H1 (cell line): ENCODE data around the gene RUVBL1. TPM values are rescaled to one million over a fixed set of nuclear protein-coding genes. Genes with fewer than 3 reads are reported as not detected.

ENCODE experiments used
- CTCF ChIA-PET: fragments of 300-600 bp; sonication (Branson Sonifier 250); formaldehyde crosslinking; loops from one replicate; lab custom pipeline; 2021; ENCODE audit not compliant: partially characterized antibody; lab: Charles Lee
- POLR2A ChIA-PET: fragments of 300-600 bp; sonication (Branson Sonifier 250); formaldehyde crosslinking; loops from one replicate; lab custom pipeline; 2021; ENCODE audit warnings: inconsistent platforms; ENCODE audit not compliant: partially characterized antibody; lab: Charles Lee
- DNase-seq, 2 experiments: peaks; one replicate each; pipeline versions ENCODE4 v3.0.0 to v3.0.0-alpha.2; 2010 to 2022; ENCODE audit warnings: low spot score in 2 of 2, low read depth in 1 of 2, mixed read lengths in 1 of 2
- FAIRE-seq: peaks from 2 replicates; lab custom pipeline; 2011; peaks lifted over from hg19 to GRCh38; lab: Jason Lieb, UNC
- H2AFZ ChIP-seq: 2 replicates; pipeline ENCODE4 v1.8.1; 2012; ENCODE audit warnings: low read length, inconsistent platforms
- H2AK5ac ChIP-seq: 2 replicates; pipeline ENCODE4 v1.6.1; 2013; ENCODE audit warnings: low read depth, low read length
- H2BK120ac ChIP-seq: replicated peaks from 2 replicates; pipeline ENCODE3; 2013; ENCODE audit warnings: low read depth, low read length, inconsistent platforms
- H2BK12ac ChIP-seq: 2 replicates; pipeline ENCODE4 v1.6.1; 2013; ENCODE audit warnings: low read depth, low read length
- H2BK15ac ChIP-seq: 2 replicates; pipeline ENCODE4 v1.6.1; 2013; ENCODE audit warnings: low read length
- H2BK20ac ChIP-seq: 2 replicates; pipeline ENCODE4 v1.6.1; 2013; ENCODE audit warnings: low read length
- H2BK5ac ChIP-seq: 2 replicates; pipeline ENCODE4 v1.6.1; 2013; ENCODE audit warnings: low read depth, low read length
- H3K14ac ChIP-seq: 2 replicates; pipeline ENCODE4 v1.6.1; 2013; ENCODE audit warnings: inconsistent platforms; ENCODE audit not compliant: insufficient read length
- H3K18ac ChIP-seq: 2 replicates; pipeline ENCODE4 v1.6.1; 2013; ENCODE audit warnings: low read length; ENCODE audit errors: extremely low read depth
- H3K23ac ChIP-seq: 2 replicates; pipeline ENCODE4 v1.6.1; 2013; ENCODE audit warnings: inconsistent platforms; ENCODE audit not compliant: insufficient read length
- H3K23me2 ChIP-seq: 2 replicates; pipeline ENCODE4 v1.6.1; 2013; ENCODE audit warnings: low read depth, low read length
- H3K27ac ChIP-seq: 2 replicates; pipeline ENCODE4 v1.6.1; 2011; ENCODE audit warnings: low read depth, low read length, inconsistent platforms
- H3K27me3 ChIP-seq, 4 experiments: replicated peaks in 1 of 4; 1 replicate in 1 of 4; 2 replicates in 3 of 4; pipeline versions ENCODE4 v1.6.1 to v1.8.1; 2011 to 2013; ENCODE audit warnings: low read length in 3 of 4, mild to moderate bottlenecking in 3 of 4, inconsistent platforms in 2 of 4, mixed read lengths in 2 of 4, moderate library complexity in 1 of 4; ENCODE audit not compliant: control insufficient read depth in 3 of 4, insufficient read depth in 3 of 4; ENCODE audit errors: extremely low read depth in 1 of 4
- H3K36me3 ChIP-seq, 4 experiments: 2 replicates each; pipeline versions ENCODE4 v1.6.1 to v1.8.1; 2011 to 2013; ENCODE audit warnings: mild to moderate bottlenecking in 4 of 4, low read length in 3 of 4, moderate library complexity in 2 of 4, control low read depth in 1 of 4, inconsistent platforms in 1 of 4; ENCODE audit not compliant: insufficient read depth in 4 of 4, control insufficient read depth in 2 of 4
- H3K4ac ChIP-seq: replicated peaks from 2 replicates; pipeline ENCODE3; 2013; ENCODE audit warnings: low read length, low read depth, mixed read lengths, inconsistent platforms; ENCODE audit not compliant: insufficient read length
- H3K4me1 ChIP-seq, 4 experiments: replicated peaks in 1 of 4; 1 replicate in 1 of 4; 2 replicates in 3 of 4; pipeline versions ENCODE4 v1.6.1 to v1.8.1; 2011 to 2013; ENCODE audit warnings: low read length in 3 of 4, inconsistent platforms in 2 of 4, mixed read lengths in 1 of 4; ENCODE audit not compliant: insufficient read depth in 4 of 4, control insufficient read depth in 3 of 4
- H3K4me2 ChIP-seq, 2 experiments: 2 replicates each; pipeline versions ENCODE4 v1.6.1 to v1.8.1; 2011 to 2013; ENCODE audit warnings: low read depth in 2 of 2, low read length in 2 of 2, control low read depth in 1 of 2, inconsistent platforms in 1 of 2, mild to moderate bottlenecking in 1 of 2; ENCODE audit not compliant: insufficient read depth in 1 of 2
- H3K4me3 ChIP-seq, 4 experiments: fragments of 200-600, 300-600 bp in 1 of 4; sonication (generic), shearing (Covaris generic), sonication (Bioruptor Twin) in 1 of 4; 2 replicates each; pipeline versions ENCODE4 v1.5.1 to v1.8.1; 2011 to 2016; ENCODE audit warnings: low read length in 4 of 4, low read depth in 3 of 4, control low read depth in 2 of 4, inconsistent platforms in 2 of 4, mild to moderate bottlenecking in 2 of 4, mixed read lengths in 1 of 4, moderate library complexity in 1 of 4; ENCODE audit not compliant: insufficient read depth in 2 of 4; ENCODE audit errors: extremely low read depth in 1 of 4
- H3K56ac ChIP-seq: replicated peaks from 2 replicates; pipeline ENCODE3; 2013; ENCODE audit warnings: low read depth, mild to moderate bottlenecking, mixed read lengths, low read length, inconsistent platforms; ENCODE audit not compliant: insufficient read length
- H3K79me1 ChIP-seq: 2 replicates; pipeline ENCODE4 v1.6.1; 2013; ENCODE audit warnings: low read depth, low read length, control low read depth
- H3K79me2 ChIP-seq, 2 experiments: 2 replicates each; pipeline versions ENCODE4 v1.6.1 to v1.8.1; 2012 to 2013; ENCODE audit warnings: low read length in 2 of 2, mild to moderate bottlenecking in 2 of 2, inconsistent platforms in 1 of 2; ENCODE audit not compliant: insufficient read depth in 2 of 2, control insufficient read depth in 1 of 2
- H3K9ac ChIP-seq, 4 experiments: replicated peaks in 1 of 4; 1 replicate in 1 of 4; 2 replicates in 3 of 4; pipeline versions ENCODE4 v1.6.1 to v1.8.1; 2011 to 2013; ENCODE audit warnings: low read depth in 3 of 4, low read length in 3 of 4, control low read depth in 2 of 4, mild to moderate bottlenecking in 2 of 4, moderate library complexity in 2 of 4, inconsistent platforms in 1 of 4; ENCODE audit errors: extremely low read depth in 1 of 4
- H3K9me3 ChIP-seq, 2 experiments: 2 replicates each; pipeline versions ENCODE4 v1.6.1 to v1.8.1; 2012 to 2013; ENCODE audit warnings: mild to moderate bottlenecking in 2 of 2, moderate library complexity in 2 of 2, control low read depth in 1 of 2, inconsistent platforms in 1 of 2, low read depth in 1 of 2, low read length in 1 of 2, mixed read lengths in 1 of 2; ENCODE audit not compliant: insufficient read depth in 2 of 2
- H4K20me1 ChIP-seq, 2 experiments: replicated peaks in 1 of 2; 2 replicates each; pipeline versions ENCODE3 to v1.8.1; 2011 to 2013; ENCODE audit warnings: inconsistent platforms in 2 of 2, low read length in 2 of 2, mild to moderate bottlenecking in 1 of 2; ENCODE audit not compliant: insufficient read depth in 2 of 2, control insufficient read depth in 1 of 2
- H4K5ac ChIP-seq: 2 replicates; pipeline ENCODE4 v1.6.1; 2013; ENCODE audit warnings: low read length, low read depth, mixed read lengths, inconsistent platforms; ENCODE audit not compliant: insufficient read length
- H4K8ac ChIP-seq: 2 replicates; pipeline ENCODE4 v1.8.0; 2013; ENCODE audit warnings: mild to moderate bottlenecking, moderate library complexity, low read length, inconsistent platforms; ENCODE audit not compliant: insufficient read depth; ENCODE audit errors: extremely low read depth
- H4K91ac ChIP-seq: replicated peaks from 2 replicates; pipeline ENCODE3; 2013; ENCODE audit warnings: low read length, mixed read lengths, inconsistent platforms; ENCODE audit not compliant: insufficient read length
- BACH1 ChIP-seq: IDR thresholded peaks from 2 replicates; pipeline ENCODE4 v1.6.1; 2012; ENCODE audit warnings: low read length, improper control_type of control experiment
- CBX5 ChIP-seq: fragments of 300-800, 300-1000 bp; sonication (generic); IDR thresholded peaks from 2 replicates; pipeline ENCODE4 v1.7.1; 2016; ENCODE audit warnings: antibody characterized with exemption, low read length, low read depth
- EP300 ChIP-seq, 2 experiments: IDR thresholded peaks; 1 replicate in 1 of 2; 2 replicates in 1 of 2; pipeline ENCODE4 v1.6.1; 2011 to 2012; ENCODE audit warnings: low read depth in 2 of 2, low read length in 2 of 2, mild to moderate bottlenecking in 2 of 2, borderline replicate concordance in 1 of 2, inconsistent platforms in 1 of 2, moderate library complexity in 1 of 2
- RFX5 ChIP-seq: IDR thresholded peaks from 2 replicates; pipeline ENCODE4 v1.6.1; 2011; ENCODE audit warnings: low read depth, low read length, improper control_type of control experiment, borderline replicate concordance
- SIN3A ChIP-seq, 2 experiments: IDR thresholded peaks in 1 of 2; conservative IDR thresholded peaks in 1 of 2; 2 replicates each; pipeline ENCODE4 v1.6.1; 2011 to 2012; ENCODE audit warnings: low read length in 2 of 2, improper control_type of control experiment in 1 of 2, low read depth in 1 of 2, mild to moderate bottlenecking in 1 of 2
- SP1 ChIP-seq: IDR thresholded peaks from 2 replicates; pipeline ENCODE4 v1.6.1; 2011; ENCODE audit warnings: low read depth, low read length
- TAF7 ChIP-seq: optimal IDR thresholded peaks from 2 replicates; pipeline ENCODE3; 2011; ENCODE audit warnings: low read depth, mild to moderate bottlenecking, inconsistent platforms, low read length, moderate library complexity, borderline replicate concordance
- WGBS, 2 experiments: shearing (Covaris generic) in 1 of 2; methylation state at CpG; one replicate each; pipeline versions ENCODE4 v1.1.6 to v1.1.7; 2013 to 2015; ENCODE audit warnings: low lambda C conversion rate in 2 of 2, mixed read lengths in 2 of 2, inconsistent platforms in 1 of 2, low coverage in 1 of 2, missing lambda C conversion rate in 1 of 2; ENCODE audit not compliant: insufficient replicate concordance in 2 of 2, insufficient coverage in 1 of 2, insufficient read length in 1 of 2; ENCODE audit errors: extremely low coverage in 1 of 2, missing lambda C conversion rate in 1 of 2; 5-methylcytosine and 5-hydroxymethylcytosine counted together
- polyA plus RNA-seq, 7 experiments: library from polyadenylated mRNA; depleted of rRNA in 3 of 7; stranded (reverse) in 5 of 7; unstranded in 2 of 7; fragments of >200 nt in 5 of 7; fragments of 200-250 nt in 2 of 7; gene quantifications; 1 replicate in 5 of 7; 2 replicates in 1 of 7; 4 replicates in 1 of 7; pipeline versions ENCODE4 v1.2.1 to v1.2.3, GENCODE V29; 2011 to 2013; ENCODE audit warnings: missing spikeins in 2 of 7, mixed read lengths in 2 of 7
- total RNA-seq: library from RNA; stranded (reverse); fragmentation: NEBNext Ultra II Directional; extraction: Animal tissue kit (Norgen Biotek cat#: 25700); gene quantifications from 2 replicates; pipeline ENCODE4 v1.2.1, GENCODE V29; 2021

The RUVBL1 gene
- total and polyA plus RNA-seq, 2 of the 8 experiments (the other 6 are each of a cell fraction or from before 2014, with no cell fraction given): 112 to 135 TPM

- Histone ChIP-seq H3K4me3 (no peak overlapping the region), H4K5ac (no peak overlapping the region), H3K27ac (0 out of 2 replicates have a peak overlapping the region, but pooled peaks have one; percentile 19), H3K36me3 (peaks cover 9 to 36% (median 19%) of the 10 kb centered on the region in 4 experiments), H3K4ac (no peak overlapping the region), H2AFZ (no peak overlapping the region), H3K79me2 (peaks cover 0 to 42% of the 10 kb centered on the region in 2 experiments; a peak in 2 of 4 replicates), H3K14ac (no peak overlapping the region), H3K4me2 (no peak overlapping the region), H2BK20ac (no peak overlapping the region), H4K20me1 (peaks cover 2 to 9% of the 10 kb centered on the region in 2 experiments), H3K9me3 (no peaks in the 10 kb centered on the region), H4K91ac (no peak overlapping the region), H2BK5ac (no peak overlapping the region), H3K23ac (no peak overlapping the region), H2BK120ac (no peak overlapping the region), H3K18ac (no peak overlapping the region), H3K56ac (no peak overlapping the region), H3K4me1 (peaks cover 2 to 14% (median 6%) of the 10 kb centered on the region in 4 experiments; a peak in 6 of 7 replicates), H2BK12ac (no peak overlapping the region), H3K9ac (no peak overlapping the region), H3K23me2 (no peaks in the 10 kb centered on the region), H2AK5ac (no peak overlapping the region), H3K27me3 (no peaks in the 10 kb centered on the region), H4K8ac (no peak overlapping the region), H2BK15ac (no peak overlapping the region), H3K79me1 (peaks cover 7% of the 10 kb centered on the region)
- POLR2A ChIA-PET: no interaction called here
- TF ChIP-seq SP1: no peak
- TF ChIP-seq CBX5: no peak
- no peak for TF ChIP-seq TAF7
- no peak for TF ChIP-seq RFX5
- TF ChIP-seq SIN3A (conservative IDR thresholded peaks at IDR 0.05 in 1 of 2, IDR thresholded peaks at IDR 0.05 in 1 of 2; ENCODE audit: low read depth in 1 of 2, low read length in 2 of 2): no peak
- no peak for TF ChIP-seq EP300 (IDR thresholded peaks at IDR 0.05; ENCODE audit: borderline replicate concordance in 1 of 2, low read depth in 2 of 2, low read length in 2 of 2)
- TF ChIP-seq BACH1: no peak
- no peak for DNase-seq
- 87% methylated on average over 2 of the region's 2 CpGs; no CpG with 5 or more reads in 1 of the 2 experiments for WGBS, 2 experiments
- CTCF ChIA-PET: interaction anchor here (1.0 kb wide), 1 partner anchor 10 kb away, joined by 3 read pairs; no protein-coding TSS in a partner anchor
- FAIRE-seq: no peak
Measured at GRCh38 chr3:128091586-128091985, 32.0 kb downstream of the RUVBL1 start.
